Measurements from ENCODE around the gene BCAN. TPM values are rescaled to one million over a fixed set of nuclear protein-coding genes. Genes with fewer than 3 reads are reported as not detected.

BCAN gene
- total and polyA plus RNA-seq, 2 of the 8 experiments (the other 6 are each of a cell fraction or from before 2014, with no cell fraction given) = 4.5 to 24.0 TPM

DNA sequence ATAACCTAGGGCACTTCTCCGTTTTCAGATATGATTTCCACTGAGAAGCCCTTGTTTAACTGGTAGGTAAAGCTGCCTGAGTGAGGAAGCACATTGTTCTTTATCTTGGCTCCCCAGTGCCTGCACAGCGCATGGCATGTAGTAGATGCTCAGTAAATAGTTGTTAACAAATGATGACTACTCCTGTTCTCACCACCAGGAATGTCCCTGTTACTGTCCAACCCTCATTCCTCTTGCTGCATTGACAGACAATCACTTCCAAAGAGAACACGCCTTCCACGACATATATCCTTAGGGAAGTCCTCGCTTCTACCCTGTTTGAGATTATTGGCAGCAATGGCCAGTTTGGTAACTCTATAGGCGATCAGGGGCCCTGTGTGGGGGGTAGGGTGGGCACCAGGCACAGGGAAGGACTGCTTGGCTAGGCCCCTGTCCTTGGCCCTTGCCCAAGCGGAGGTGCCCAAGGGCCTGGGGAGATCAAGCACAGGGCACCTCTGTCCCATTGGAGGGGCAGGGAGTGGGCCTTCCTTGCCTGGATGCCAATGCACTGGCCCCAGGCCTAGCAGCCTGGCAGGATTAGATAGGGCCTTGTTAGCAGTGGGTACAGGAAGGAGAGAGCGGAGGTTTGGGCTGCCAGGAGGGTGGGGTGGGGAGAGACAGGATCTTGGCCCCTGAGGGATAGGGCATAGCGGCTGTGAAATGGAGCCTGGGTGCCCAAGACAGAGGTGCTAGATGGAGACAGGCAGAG lies 25.1 kb downstream of the BCAN start:
- Histone ChIP-seq H3K4me1 (replicated peaks in 1 of 4; ENCODE audit: control insufficient read depth in 3 of 4, insufficient read depth in 4 of 4, low read length in 3 of 4) (peaks cover 10 to 69% (median 50%) of the 10 kb centered on the region in 4 experiments), H3K27ac (ENCODE audit: low read depth, low read length) (no peak overlapping the region)
- DNase-seq (ENCODE audit: low read depth in 1 of 2, low spot score in 2 of 2) = no peak
- TF ChIP-seq CTBP2 (IDR thresholded peaks at IDR 0.05; ENCODE audit: borderline replicate concordance, insufficient read depth, insufficient read length, low read length) (no peak), TAF7 (optimal IDR thresholded peaks at IDR 0.05; ENCODE audit: borderline replicate concordance, low read depth, low read length) (no peak), BRCA1 (IDR thresholded peaks at IDR 0.05; ENCODE audit: low read depth, low read length) (no peak), SP1 (IDR thresholded peaks at IDR 0.05; ENCODE audit: low read depth, low read length) (no peak), GTF2F1 (IDR thresholded peaks at IDR 0.05; ENCODE audit: borderline replicate concordance, low read depth, low read length) (no peak), TCF12 (IDR thresholded peaks at IDR 0.05; ENCODE audit: low read depth, low read length) (no peak), CBX8 (IDR thresholded peaks at IDR 0.05; ENCODE audit: borderline replicate concordance, low read depth, low read length) (no peak), ZNF274 (IDR thresholded peaks at IDR 0.05; ENCODE audit: borderline replicate concordance, extremely low read depth, low read length) (no peak), FOSL1 (IDR thresholded peaks at IDR 0.05; ENCODE audit: insufficient read depth, low read depth, low read length) (no peak), TBP (IDR thresholded peaks at IDR 0.05; ENCODE audit: low read depth, low read length) (no peak)
- TF ChIP-seq, protein P1, sequence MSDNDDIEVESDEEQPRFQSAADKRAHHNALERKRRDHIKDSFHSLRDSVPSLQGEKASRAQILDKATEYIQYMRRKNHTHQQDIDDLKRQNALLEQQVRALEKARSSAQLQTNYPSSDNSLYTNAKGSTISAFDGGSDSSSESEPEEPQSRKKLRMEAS (IDR thresholded peaks at IDR 0.05) = no peak

More for the DNA sequence above, 25.1 kb downstream of the BCAN start:
- H3K79me2 ChIP-seq (ENCODE audit: control insufficient read depth in 1 of 2, insufficient read depth in 2 of 2, low read length in 2 of 2) = no peaks in the 10 kb centered on the region
- H3K56ac ChIP-seq (replicated peaks; ENCODE audit: insufficient read length, low read depth, low read length) = no peak overlapping the region
- no peak overlapping the region; a peak in 1 of 7 replicates for H3K9ac ChIP-seq (replicated peaks in 1 of 4; ENCODE audit: extremely low read depth in 1 of 4, low read depth in 3 of 4, low read length in 3 of 4)
- H2BK120ac ChIP-seq (replicated peaks; ENCODE audit: low read depth, low read length) = no peak overlapping the region
- peak overlapping the region; percentile 9; the same call in 1 of the 2 replicates for H3K18ac ChIP-seq (ENCODE audit: extremely low read depth, low read length)
- peak overlapping the region; percentile 10 for H2BK12ac ChIP-seq (ENCODE audit: low read depth, low read length)
- no peak overlapping the region for H4K8ac ChIP-seq (ENCODE audit: extremely low read depth, insufficient read depth, low read length)
- ChIA-PET POLR2A (ENCODE audit: partially characterized antibody) (interaction anchor here (1.2 to 12.0 kb wide), 9 partner anchors 9 to 87 kb away, joined by 3 to 419 read pairs (median 6); partner anchors contain the start of genes CRABP2, NES and TTC24), CTCF (ENCODE audit: partially characterized antibody) (interaction anchor here (0.6 to 66.0 kb wide), 5 partner anchors 8 to 261 kb away, joined by 3 to 4284 read pairs (median 4); partner anchors contain the start of genes CRABP2, ISG20L2, METTL25B and NES)
- H2BK15ac ChIP-seq (ENCODE audit: low read length) = 0 out of 2 replicates have a peak overlapping the region, but pooled peaks have one; percentile 2
- no peak overlapping the region; a peak in 1 of 4 replicates for H3K4me2 ChIP-seq (ENCODE audit: insufficient read depth in 1 of 2, low read depth in 2 of 2, low read length in 2 of 2)
- H2BK5ac ChIP-seq (ENCODE audit: low read depth, low read length) = 0 out of 2 replicates have a peak overlapping the region, but pooled peaks have one; percentile 62
- no peak overlapping the region for H3K4me3 ChIP-seq (ENCODE audit: extremely low read depth in 1 of 4, insufficient read depth in 2 of 4, low read depth in 3 of 4, low read length in 4 of 4)
- no peak overlapping the region for H3K4ac ChIP-seq (replicated peaks; ENCODE audit: insufficient read length, low read depth, low read length)
- peaks cover 2% of the 10 kb centered on the region; the same call in 1 of the 2 replicates for H3K23me2 ChIP-seq (ENCODE audit: low read depth, low read length)
- no peak overlapping the region for H3K14ac ChIP-seq (ENCODE audit: insufficient read length)
- H4K20me1 ChIP-seq (replicated peaks in 1 of 2; ENCODE audit: control insufficient read depth in 1 of 2, insufficient read depth in 2 of 2, low read length in 2 of 2) = peaks cover 0 to 1% of the 10 kb centered on the region in 2 experiments
- H2AK5ac ChIP-seq (ENCODE audit: low read depth, low read length) = peak overlapping the region; percentile 89; the same call in 1 of the 2 replicates
- H4K5ac ChIP-seq (ENCODE audit: insufficient read length, low read depth, low read length) = no peak overlapping the region
- WGBS, 2 experiments (ENCODE audit: extremely low coverage in 1 of 2, insufficient coverage in 1 of 2, insufficient read length in 1 of 2, insufficient replicate concordance in 2 of 2, low coverage in 1 of 2, low lambda C conversion rate in 2 of 2, missing lambda C conversion rate in 1 of 2) = 90% methylated on average over 9 of the region's 9 CpGs; no CpG with 5 or more reads in 1 of the 2 experiments
- no peaks in the 10 kb centered on the region for H3K9me3 ChIP-seq (ENCODE audit: insufficient read depth in 2 of 2, low read depth in 1 of 2, low read length in 1 of 2)
- no peak overlapping the region for H4K91ac ChIP-seq (replicated peaks; ENCODE audit: insufficient read length, low read length)
- 0 out of 2 replicates have a peak overlapping the region, but pooled peaks have one; percentile 44 for H2BK20ac ChIP-seq (ENCODE audit: low read length)
- peaks cover 4 to 12% (median 6%) of the 10 kb centered on the region in 4 experiments; a peak in 7 of 8 replicates for H3K36me3 ChIP-seq (ENCODE audit: control insufficient read depth in 2 of 4, insufficient read depth in 4 of 4, low read length in 3 of 4)
- no peaks in the 10 kb centered on the region for H3K27me3 ChIP-seq (replicated peaks in 1 of 4; ENCODE audit: control insufficient read depth in 3 of 4, extremely low read depth in 1 of 4, insufficient read depth in 3 of 4, low read length in 3 of 4)
- H3K79me1 ChIP-seq (ENCODE audit: low read depth, low read length) = no peaks in the 10 kb centered on the region; the same call in 1 of the 2 replicates
- no peak overlapping the region for H2AFZ ChIP-seq (ENCODE audit: low read length)
- H3K23ac ChIP-seq (ENCODE audit: insufficient read length) = no peak overlapping the region
- FAIRE-seq = no peak

All from H1 (cell line).